Measurements from ENCODE around the gene ITPA. TPM values are rescaled to one million over a fixed set of nuclear protein-coding genes. Genes with fewer than 3 reads are reported as not detected.
"Not testable (repeated sequence)": the region's sequence is repeated elsewhere in the genome, so short reads cannot be mapped to it uniquely, and the experiment has no call there.

ITPA gene
- total and polyA plus RNA-seq, 2 donors (not counting 3 experiments of a cell fraction or from before 2014, with no cell fraction given), result 43.2 to 65.0 TPM

GRCh38 chr20:3183896-3184612 lies 25.2 kb upstream of the ITPA start:
- CTCF ChIA-PET, result interaction anchor here (0.6 to 0.9 kb wide), 2 partner anchors 9 to 130 kb away, joined by 3 read pairs; no protein-coding TSS in a partner anchor
- H3K27ac ChIP-seq (ENCODE audit: insufficient read depth, low read depth, low read length), result no peak overlapping the region
- H2AFZ ChIP-seq (ENCODE audit: low read depth, low read length), result no peak overlapping the region
- no peaks in the 10 kb centered on the region for H4K20me1 ChIP-seq (replicated peaks; ENCODE audit: control insufficient read depth, extremely low read depth, insufficient read depth, low read length)
- intact Hi-C loops (cut with micrococcal nuclease) (no loop called here), dilution Hi-C loops (cut with MboI; ENCODE audit: extremely low pct_ligation_motif_present, low sequenced_read_pairs) (no loop called here)
- peaks cover 3% of the 10 kb centered on the region for H3K4me1 ChIP-seq (ENCODE audit: control insufficient read depth, extremely low read depth, insufficient read depth, low read length)
- POLR2A ChIA-PET, result interaction anchor here (0.7 kb wide), 1 partner anchor 36 kb away, joined by 8 read pairs; no protein-coding TSS in a partner anchor
- H3K9me1 ChIP-seq (replicated peaks; ENCODE audit: control insufficient read depth, extremely low read depth, insufficient read depth, low read length), result no peaks in the 10 kb centered on the region
- TF ChIP-seq MAX (IDR thresholded peaks at IDR 0.05; ENCODE audit: insufficient read depth, insufficient read length) (no peak), GATA2 (IDR thresholded peaks at IDR 0.05; ENCODE audit: insufficient read depth, insufficient read length, low read depth, low read length) (no peak), CTCF (IDR thresholded peaks at IDR 0.05; ENCODE audit: extremely low read depth in 1 of 2, insufficient read depth in 1 of 2, low read depth in 1 of 2, low read length in 2 of 2) (no peak)
- no peaks in the 10 kb centered on the region for H3K36me3 ChIP-seq (ENCODE audit: control insufficient read depth in 2 of 2, extremely low read depth in 1 of 2, insufficient read depth in 2 of 2, low read length in 2 of 2)
- no peak for DNase-seq (ENCODE audit: low read depth, low spot score)
- H3K79me2 ChIP-seq (ENCODE audit: control insufficient read depth, insufficient read depth, low read length), result no peaks in the 10 kb centered on the region
- FAIRE-seq, result no peak
- no peak overlapping the region for H3K4me2 ChIP-seq (ENCODE audit: insufficient read depth, low read length)
- H3K4me3 ChIP-seq (replicated peaks in 1 of 3; ENCODE audit: insufficient read depth in 1 of 3, low read depth in 1 of 3, low read length in 3 of 3), result no peak overlapping the region
- BruUV-seq (replicated peaks), result no TSS peak
- H3K9ac ChIP-seq (replicated peaks; ENCODE audit: extremely low read depth, insufficient read depth, low read length), result no peak overlapping the region
- no peaks in the 10 kb centered on the region for H3K9me3 ChIP-seq (replicated peaks; ENCODE audit: control insufficient read depth, insufficient read depth, low read length)
- no peaks in the 10 kb centered on the region for H3K27me3 ChIP-seq (ENCODE audit: control insufficient read depth in 2 of 2, insufficient read depth in 2 of 2, low read length in 2 of 2)

- H3K4me3 ChIP-seq (replicated peaks in 1 of 3; ENCODE audit: insufficient read depth in 1 of 3, low read depth in 1 of 3, low read length in 3 of 3); H3K9ac ChIP-seq (replicated peaks; ENCODE audit: extremely low read depth, insufficient read depth, low read length); H3K4me2 ChIP-seq (ENCODE audit: insufficient read depth, low read length); BruUV-seq (replicated peaks); H3K27me3 ChIP-seq (ENCODE audit: control insufficient read depth in 2 of 2, insufficient read depth in 2 of 2, low read length in 2 of 2); CTCF ChIA-PET; POLR2A ChIA-PET; FAIRE-seq; DNase-seq (ENCODE audit: low read depth, low spot score); dilution Hi-C loops (cut with MboI; ENCODE audit: extremely low pct_ligation_motif_present, low sequenced_read_pairs); H3K4me1 ChIP-seq (ENCODE audit: control insufficient read depth, extremely low read depth, insufficient read depth, low read length); H3K27ac ChIP-seq (ENCODE audit: insufficient read depth, low read depth, low read length); intact Hi-C loops (cut with micrococcal nuclease); H3K9me3 ChIP-seq (replicated peaks; ENCODE audit: control insufficient read depth, insufficient read depth, low read length); H3K9me1 ChIP-seq (replicated peaks; ENCODE audit: control insufficient read depth, extremely low read depth, insufficient read depth, low read length); H4K20me1 ChIP-seq (replicated peaks; ENCODE audit: control insufficient read depth, extremely low read depth, insufficient read depth, low read length); H3K79me2 ChIP-seq (ENCODE audit: control insufficient read depth, insufficient read depth, low read length); H2AFZ ChIP-seq (ENCODE audit: low read depth, low read length): not testable (repeated sequence)
- H3K36me3 ChIP-seq (ENCODE audit: control insufficient read depth in 2 of 2, extremely low read depth in 1 of 2, insufficient read depth in 2 of 2, low read length in 2 of 2), result peaks cover 9 to 30% of the 10 kb centered on the region in 2 experiments
Observed at GRCh38 chr20:3187861-3188260, 21.4 kb upstream of the ITPA start.
